Measurements from ENCODE around the gene ARHGEF2.

The ARHGEF2 gene

GRCh38 chr1:155950829-155951228 is 27.5 kb downstream of the ARHGEF2 start:
- no peak overlapping the region for H3K27ac ChIP-seq
- in situ Hi-C loops (cut with HindIII; ENCODE audit: low pct_ligation_motif_present, low sequenced_read_pairs) = no loop called here
- DNase-seq = no peak

GRCh38 chr1:155947741-155948140 is 30.6 kb downstream of the ARHGEF2 start:
- no peak for TF ChIP-seq CTCF (IDR thresholded peaks at IDR 0.05; ENCODE audit: low read depth, low read length, missing control alignments)
- H3K36me3 ChIP-seq (replicated peaks) = peaks cover 72% of the 10 kb centered on the region
- no peak overlapping the region for H3K27ac ChIP-seq

More at GRCh38 chr1:155950829-155951228, 27.5 kb downstream of the ARHGEF2 start:
- Histone ChIP-seq H3K4me3 (ENCODE audit: low read depth, low read length) (no peak overlapping the region), H3K27me3 (replicated peaks) (no peaks in the 10 kb centered on the region), H3K36me3 (replicated peaks) (peaks cover 89% of the 10 kb centered on the region)
- no peak for TF ChIP-seq CTCF (IDR thresholded peaks at IDR 0.05; ENCODE audit: low read depth, low read length, missing control alignments)

GRCh38 chr1:155947292-155947691 is 31.1 kb downstream of the ARHGEF2 start:
- Histone ChIP-seq H3K4me3 (ENCODE audit: low read depth, low read length) (no peak overlapping the region), H3K36me3 (replicated peaks) (peaks cover 67% of the 10 kb centered on the region), H3K27me3 (replicated peaks) (no peaks in the 10 kb centered on the region), H3K27ac (no peak overlapping the region)
- DNase-seq = no peak
- no peak for TF ChIP-seq CTCF (IDR thresholded peaks at IDR 0.05; ENCODE audit: low read depth, low read length, missing control alignments)
- in situ Hi-C loops (cut with HindIII; ENCODE audit: low pct_ligation_motif_present, low sequenced_read_pairs) = no loop called here

More at GRCh38 chr1:155947741-155948140, 30.6 kb downstream of the ARHGEF2 start:
- in situ Hi-C loops (cut with HindIII; ENCODE audit: low pct_ligation_motif_present, low sequenced_read_pairs) = no loop called here
- no peak overlapping the region for H3K4me3 ChIP-seq (ENCODE audit: low read depth, low read length)
- H3K27me3 ChIP-seq (replicated peaks) = no peaks in the 10 kb centered on the region
- no peak for DNase-seq

- Histone ChIP-seq H3K36me3 (replicated peaks) (peaks cover 61% of the 10 kb centered on the region), H3K27me3 (replicated peaks) (no peaks in the 10 kb centered on the region), H3K4me3 (ENCODE audit: low read depth, low read length) (no peak overlapping the region), H3K27ac (no peak overlapping the region)
- TF ChIP-seq CTCF (IDR thresholded peaks at IDR 0.05; ENCODE audit: low read depth, low read length, missing control alignments) = no peak
- DNase-seq = no peak
- in situ Hi-C loops (cut with HindIII; ENCODE audit: low pct_ligation_motif_present, low sequenced_read_pairs) = no loop called here
These were observed 31.6 kb downstream of the ARHGEF2 start for GRCh38 chr1:155946633-155947219.

GRCh38 chr1:155944444-155944799 is 33.9 kb downstream of the ARHGEF2 start:
- no peak for TF ChIP-seq CTCF (IDR thresholded peaks at IDR 0.05; ENCODE audit: low read depth, low read length, missing control alignments)
- Histone ChIP-seq H3K27me3 (replicated peaks) (no peaks in the 10 kb centered on the region), H3K4me3 (ENCODE audit: low read depth, low read length) (no peak overlapping the region), H3K36me3 (replicated peaks) (peaks cover 39% of the 10 kb centered on the region), H3K27ac (no peak overlapping the region)
- DNase-seq = no peak
- in situ Hi-C loops (cut with HindIII; ENCODE audit: low pct_ligation_motif_present, low sequenced_read_pairs) = no loop called here

- in situ Hi-C loops (cut with HindIII; ENCODE audit: low pct_ligation_motif_present, low sequenced_read_pairs) = no loop called here
These were observed 35.7 kb downstream of the ARHGEF2 start for GRCh38 chr1:155942578-155943141.

More at GRCh38 chr1:155942578-155943141, 35.7 kb downstream of the ARHGEF2 start:
- no peak for DNase-seq
- peaks cover 25% of the 10 kb centered on the region for H3K36me3 ChIP-seq (replicated peaks)
- H3K27me3 ChIP-seq (replicated peaks) = no peaks in the 10 kb centered on the region
- no peak overlapping the region for H3K27ac ChIP-seq
- no peak overlapping the region for H3K4me3 ChIP-seq (ENCODE audit: low read depth, low read length)
- no peak for TF ChIP-seq CTCF (IDR thresholded peaks at IDR 0.05; ENCODE audit: low read depth, low read length, missing control alignments)
